HEK293 (cell line): Measurements from ENCODE around the gene HIVEP2.

Experiments
- CTCF ChIA-PET: fragments of 350-600 bp; formaldehyde crosslinking; extraction: SDS; loops from one replicate; lab custom pipeline; 2021; ENCODE audit warnings: antibody characterized with exemption; lab: Yijun Ruan, JAX
- POLR2A ChIA-PET: fragments of 300-600 bp; formaldehyde crosslinking; extraction: SDS; loops from one replicate; lab custom pipeline; 2020; ENCODE audit warnings: antibody characterized with exemption, inconsistent platforms; lab: Yijun Ruan, JAX
- H3K27ac ChIP-seq: fragments of 200-500 bp; sonication (Bioruptor generic); 2 replicates; pipeline ENCODE4 v1.5.1; 2014; ENCODE audit warnings: low read depth, low read length, control low read depth, inconsistent platforms; ENCODE audit errors: extremely low read depth
- H3K36me3 ChIP-seq, 2 experiments: fragments of 200-500 bp in 1 of 2; sonication (Bioruptor generic) in 1 of 2; 1 replicate in 1 of 2; 2 replicates in 1 of 2; pipeline ENCODE4 v1.5.1; 2014 to 2017; ENCODE audit warnings: inconsistent platforms in 2 of 2, low read length in 2 of 2; ENCODE audit not compliant: control insufficient read depth in 2 of 2, insufficient read depth in 1 of 2
- H3K4me1 ChIP-seq: fragments of 200-500 bp; sonication (Bioruptor generic); 2 replicates; pipeline ENCODE4 v1.5.1; 2014; ENCODE audit warnings: mild to moderate bottlenecking, low read length, inconsistent platforms; ENCODE audit not compliant: control insufficient read depth, insufficient read depth
- H3K4me3 ChIP-seq: 2 replicates; pipeline ENCODE4 v1.5.1; 2011; ENCODE audit warnings: low read depth, mild to moderate bottlenecking, control low read depth, low read length, moderate library complexity
- H3K9me3 ChIP-seq: fragments of 200-500 bp; sonication (Bioruptor generic); 2 replicates; pipeline ENCODE4 v1.5.1; 2014; ENCODE audit warnings: low read depth, low read length, inconsistent platforms; ENCODE audit not compliant: control insufficient read depth, insufficient read depth
- EGR2 ChIP-seq: fragments of 450-650 bp; formaldehyde crosslinking; IDR thresholded peaks from 2 replicates; pipeline ENCODE4 v1.5.1; 2016; ENCODE audit warnings: low read depth, missing biosample characterization, missing genetic modification characterization
- GLIS2 ChIP-seq: fragments of 450-650 bp; formaldehyde crosslinking; IDR thresholded peaks from 2 replicates; pipeline ENCODE4 v1.5.1; 2016; ENCODE audit warnings: missing biosample characterization, missing genetic modification characterization
- KLF16 ChIP-seq: fragments of 450-650 bp; formaldehyde crosslinking; IDR thresholded peaks from 2 replicates; pipeline ENCODE4 v1.5.1; 2017; ENCODE audit warnings: missing biosample characterization, missing genetic modification characterization
- KLF7 ChIP-seq: fragments of 450-650 bp; formaldehyde crosslinking; IDR thresholded peaks from 2 replicates; pipeline ENCODE4 v1.5.1; 2016; ENCODE audit warnings: missing biosample characterization, missing genetic modification characterization, borderline replicate concordance
- KLF9 ChIP-seq: fragments of 450-650 bp; formaldehyde crosslinking; IDR thresholded peaks from 2 replicates; pipeline ENCODE4 v1.5.1; 2016; ENCODE audit warnings: missing biosample characterization, missing genetic modification characterization, low read depth
- PRDM10 ChIP-seq: fragments of 450-650 bp; formaldehyde crosslinking; IDR thresholded peaks from 2 replicates; pipeline ENCODE4 v1.5.1; 2016; ENCODE audit warnings: missing biosample characterization, missing genetic modification characterization
- PRDM6 ChIP-seq: fragments of 450-650 bp; formaldehyde crosslinking; IDR thresholded peaks from 2 replicates; pipeline ENCODE4 v1.5.1; 2017; ENCODE audit warnings: missing biosample characterization, missing genetic modification characterization
- RBAK ChIP-seq: fragments of 450-650 bp; formaldehyde crosslinking; IDR thresholded peaks from 2 replicates; pipeline ENCODE4 v1.5.1; 2016; ENCODE audit warnings: missing biosample characterization, missing genetic modification characterization
- SP7 ChIP-seq: fragments of 450-650 bp; formaldehyde crosslinking; IDR thresholded peaks from 2 replicates; pipeline ENCODE4 v1.5.1; 2016; ENCODE audit warnings: missing biosample characterization, missing genetic modification characterization
- TRIM28 ChIP-seq: IDR thresholded peaks from 2 replicates; pipeline ENCODE4 v1.6.1; 2011; ENCODE audit warnings: low read length, control low read depth, borderline replicate concordance
- ZBTB49 ChIP-seq: fragments of 450-650 bp; formaldehyde crosslinking; IDR thresholded peaks from 2 replicates; pipeline ENCODE4 v1.5.1; 2016; ENCODE audit warnings: missing biosample characterization, missing genetic modification characterization, low read depth
- ZFHX2 ChIP-seq: fragments of 450-650 bp; formaldehyde crosslinking; conservative IDR thresholded peaks from 2 replicates; pipeline ENCODE4 v1.5.1; 2016; ENCODE audit warnings: missing biosample characterization, missing genetic modification characterization
- ZNF214 ChIP-seq: fragments of 450-650 bp; formaldehyde crosslinking; IDR thresholded peaks from 2 replicates; pipeline ENCODE4 v1.5.1; 2017; ENCODE audit warnings: missing biosample characterization, mild to moderate bottlenecking, missing genetic modification characterization, borderline replicate concordance
- ZNF280C ChIP-seq: fragments of 450-650 bp; formaldehyde crosslinking; IDR thresholded peaks from 2 replicates; pipeline ENCODE4 v1.5.1; 2016; ENCODE audit warnings: missing biosample characterization, missing genetic modification characterization
- ZNF292 ChIP-seq: fragments of 450-650 bp; formaldehyde crosslinking; IDR thresholded peaks from 2 replicates; pipeline ENCODE4 v1.5.1; 2016; ENCODE audit warnings: low read depth, missing biosample characterization, missing genetic modification characterization, borderline replicate concordance
- ZNF341 ChIP-seq: fragments of 450-650 bp; formaldehyde crosslinking; IDR thresholded peaks from 2 replicates; pipeline ENCODE4; 2016; ENCODE audit warnings: low read depth, missing biosample characterization, missing genetic modification characterization
- ZNF423 ChIP-seq: fragments of 450-650 bp; formaldehyde crosslinking; IDR thresholded peaks from 2 replicates; pipeline ENCODE4 v1.5.1; 2016; ENCODE audit warnings: missing biosample characterization, missing genetic modification characterization
- ZNF449 ChIP-seq: fragments of 450-650 bp; formaldehyde crosslinking; IDR thresholded peaks from 2 replicates; pipeline ENCODE4 v1.5.1; 2017; ENCODE audit warnings: missing biosample characterization, mild to moderate bottlenecking, missing genetic modification characterization, moderate library complexity
- ZNF530 ChIP-seq: fragments of 450-650 bp; formaldehyde crosslinking; IDR thresholded peaks from 2 replicates; pipeline ENCODE4 v1.5.1; 2016; ENCODE audit warnings: low read depth, missing biosample characterization, missing genetic modification characterization
- ZNF555 ChIP-seq: fragments of 450-650 bp; formaldehyde crosslinking; conservative IDR thresholded peaks from 2 replicates; pipeline ENCODE4 v1.5.1; 2017; ENCODE audit warnings: missing biosample characterization, mild to moderate bottlenecking, missing genetic modification characterization, inconsistent platforms

The HIVEP2 gene

GRCh38 chr6:142900227-142900971, 44.6 kb downstream of the HIVEP2 start:
- H3K4me1 ChIP-seq = peaks cover 29% of the 10 kb centered on the region
- CTCF ChIA-PET = no interaction called here
- no peak overlapping the region for H3K27ac ChIP-seq
- H3K9me3 ChIP-seq = no peaks in the 10 kb centered on the region
- POLR2A ChIA-PET = interaction anchor here (0.6 kb wide), 1 partner anchor 41 kb away, joined by 4 read pairs; no protein-coding TSS in a partner anchor
- TF ChIP-seq ZNF214 (tag by site-specific recombination) (no peak), ZNF423 (0 out of 2 replicates have a peak, but pooled peaks have one; percentile 32), ZNF449 (no peak), RBAK (tag by site-specific recombination) (no peak), SP7 (peak; percentile 71), PRDM10 (peak; percentile 58; the same call in 1 of the 2 replicates), EGR2 (tag by site-specific recombination) (no peak), TRIM28 (peak; percentile 73), ZNF341 (tag by site-specific recombination) (peak; percentile 52), PRDM6 (peak; percentile 88)
- H3K36me3 ChIP-seq = no peaks in the 10 kb centered on the region
- no peak overlapping the region for H3K4me3 ChIP-seq

GRCh38 chr6:142898927-142899895, 45.8 kb downstream of the HIVEP2 start:
- Histone ChIP-seq H3K4me3 (no peak overlapping the region), H3K4me1 (peaks cover 29% of the 10 kb centered on the region), H3K9me3 (no peaks in the 10 kb centered on the region), H3K36me3 (no peaks in the 10 kb centered on the region), H3K27ac (no peak overlapping the region)
- POLR2A ChIA-PET = interaction anchor here (0.9 kb wide), 1 partner anchor 15 kb away, joined by 3 read pairs; no protein-coding TSS in a partner anchor
- CTCF ChIA-PET = interaction anchor here (0.5 to 0.6 kb wide), 2 partner anchors 9 to 93 kb away, joined by 3 read pairs; no protein-coding TSS in a partner anchor
- no peak for TF ChIP-seq KLF16 (tag by site-specific recombination)
- no peak for TF ChIP-seq SP7
- TF ChIP-seq ZNF555 (tag by site-specific recombination) = no peak
- no peak for TF ChIP-seq ZNF530 (tag by site-specific recombination)
- no peak for TF ChIP-seq ZNF292 (tag by site-specific recombination)
- no peak for TF ChIP-seq ZNF280C (tag by site-specific recombination)
- no peak for TF ChIP-seq ZBTB49 (tag by site-specific recombination)
- no peak for TF ChIP-seq GLIS2 (tag by site-specific recombination)
- TF ChIP-seq ZFHX2 (tag by site-specific recombination) = no peak
- TF ChIP-seq KLF9 (tag by site-specific recombination) = no peak
- no peak for TF ChIP-seq KLF7 (tag by site-specific recombination)
